Measurements from ENCODE around the gene CCL24. TPM values are rescaled to one million over a fixed set of nuclear protein-coding genes. Genes with fewer than 3 reads are reported as not detected.
"Not testable (repeated sequence)": the region's sequence is repeated elsewhere in the genome, so short reads cannot be mapped to it uniquely, and the experiment has no call there.

CCL24 gene
- total RNA-seq, 2 donors from 2014 or later, result not detected

- intact Hi-C loops (cut with DNase I), result no loop called here
- no peak for DNase-seq (ENCODE audit: low spot score)
Observed at GRCh38 chr7:75793676-75794075, 19.9 kb downstream of the CCL24 start.

- intact Hi-C loops (cut with DNase I); DNase-seq (ENCODE audit: low spot score): not testable (repeated sequence)
Observed at GRCh38 chr7:75792567-75792966, 21.0 kb downstream of the CCL24 start.

- DNase-seq (ENCODE audit: low spot score), result no peak
- intact Hi-C loops (cut with DNase I), result no loop called here
Observed at GRCh38 chr7:75789361-75789924, 24.2 kb downstream of the CCL24 start.

DNA sequence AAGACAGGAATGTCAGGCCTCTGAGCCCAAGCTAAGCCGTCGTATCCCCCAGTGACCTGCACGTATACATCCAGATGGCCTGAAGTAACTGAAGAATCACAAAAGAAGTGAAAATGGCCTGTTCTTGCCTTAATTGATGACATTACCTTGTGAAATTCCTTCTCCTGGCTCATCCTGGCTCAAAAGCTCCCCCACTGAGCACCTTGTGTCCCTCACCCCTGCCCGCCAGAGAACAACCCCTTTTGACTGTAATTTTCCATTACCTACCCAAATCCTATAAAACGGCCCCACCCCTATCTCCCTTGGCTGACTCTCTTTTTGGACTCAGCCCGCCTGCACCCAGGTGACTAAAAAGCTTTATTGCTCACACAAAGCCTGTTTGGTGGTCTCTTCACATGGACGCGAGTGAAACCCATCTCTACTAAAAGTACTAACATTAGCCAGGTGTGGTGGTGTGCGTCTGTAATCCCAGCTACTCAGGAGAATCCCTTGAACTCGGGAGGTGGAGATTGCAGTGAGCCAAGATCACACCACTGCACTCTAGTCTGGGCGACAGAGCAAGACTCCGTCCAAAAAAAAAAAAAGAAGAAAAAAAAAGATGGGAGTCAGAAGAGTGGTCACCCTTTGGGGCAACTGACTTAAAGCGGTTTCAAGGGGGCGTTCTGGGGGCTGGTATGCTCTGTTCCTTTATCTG, 25.3 kb downstream of the CCL24 start:
- intact Hi-C loops (cut with DNase I); DNase-seq (ENCODE audit: low spot score): not testable (repeated sequence)

DNA sequence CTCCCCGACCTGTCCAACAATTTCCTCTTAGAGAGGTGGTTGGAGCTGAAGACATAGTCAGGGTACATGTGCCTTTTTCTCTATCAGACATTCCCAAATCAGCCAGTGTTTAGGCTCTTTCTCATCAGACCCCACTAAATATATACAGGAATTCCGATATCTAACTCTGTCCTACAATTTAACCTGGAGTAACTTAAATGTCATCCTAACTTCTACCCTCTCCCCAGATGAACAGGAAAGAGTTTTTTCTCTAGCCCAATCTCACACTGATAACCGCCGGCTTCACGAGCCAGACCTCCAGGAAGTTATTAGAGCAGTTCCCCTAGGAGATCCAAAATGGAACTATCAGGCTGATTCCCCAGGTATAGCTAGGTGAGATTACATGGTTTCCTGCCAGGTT, 30.5 kb downstream of the CCL24 start:
- DNase-seq (ENCODE audit: low spot score); intact Hi-C loops (cut with DNase I): not testable (repeated sequence)

DNA sequence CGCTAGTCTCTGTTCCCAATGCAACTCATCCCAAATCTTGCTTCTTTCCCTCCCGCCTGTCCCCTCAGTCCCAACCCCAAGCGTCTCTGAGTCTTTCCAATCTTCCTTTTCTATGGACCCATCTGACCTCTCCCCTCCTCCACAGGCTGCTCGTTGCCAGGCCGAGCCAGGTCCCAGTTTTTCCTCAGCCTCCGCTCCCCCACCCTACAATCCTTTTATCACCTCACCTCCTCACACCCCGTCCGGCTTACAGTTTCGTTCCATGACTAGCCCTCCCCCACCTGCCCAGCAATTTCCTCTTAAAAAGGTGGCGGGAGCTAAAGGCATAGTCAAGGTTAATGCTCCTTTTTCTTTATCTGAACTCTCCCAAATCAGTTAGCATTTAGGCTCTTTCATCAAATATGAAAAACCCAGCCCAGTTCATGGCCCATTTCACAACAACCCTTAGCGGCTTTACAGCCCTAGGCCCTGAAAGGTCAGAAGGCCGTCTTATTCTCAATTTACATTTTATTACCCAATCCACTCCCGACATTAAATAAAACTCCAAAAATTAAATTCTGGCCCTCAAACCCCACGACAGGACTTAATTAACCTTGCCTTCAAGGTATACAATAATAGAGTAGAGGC, 32.8 kb downstream of the CCL24 start:
- DNase-seq (ENCODE audit: low spot score); intact Hi-C loops (cut with DNase I): not testable (repeated sequence)

GRCh38 chr7:75779516-75779915, 34.1 kb downstream of the CCL24 start:
- intact Hi-C loops (cut with DNase I), result not testable (repeated sequence)

DNA sequence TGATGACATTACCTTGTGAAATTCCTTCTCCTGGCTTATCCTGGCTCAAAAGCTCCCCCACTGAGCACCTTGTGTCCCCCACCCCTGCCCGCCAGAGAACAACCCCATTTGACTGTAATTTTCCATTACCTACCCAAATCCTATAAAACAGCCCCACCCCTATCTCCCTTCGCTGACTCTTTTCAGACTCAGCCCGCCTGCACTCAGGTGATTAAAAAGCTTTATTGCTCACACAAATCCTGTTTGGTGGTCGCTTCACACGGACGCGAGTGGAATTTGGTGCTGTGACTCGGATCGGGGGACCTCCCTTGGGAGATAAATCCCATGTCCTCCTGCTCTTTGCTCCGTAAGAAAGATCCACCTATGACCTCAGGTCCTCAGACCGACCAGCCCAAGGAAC, 34.6 kb downstream of the CCL24 start:
- intact Hi-C loops (cut with DNase I); DNase-seq (ENCODE audit: low spot score): not testable (repeated sequence)

More at GRCh38 chr7:75779516-75779915, 34.1 kb downstream of the CCL24 start:
- DNase-seq (ENCODE audit: low spot score), result not testable (repeated sequence)

GRCh38 chr7:75776295-75776971, 37.2 kb downstream of the CCL24 start:
- no peak for DNase-seq (ENCODE audit: low spot score)
- intact Hi-C loops (cut with DNase I), result no loop called here

- DNase-seq (ENCODE audit: low spot score); intact Hi-C loops (cut with DNase I): not testable (repeated sequence)
Observed at GRCh38 chr7:75773958-75774357, 39.6 kb downstream of the CCL24 start.

GRCh38 chr7:75772081-75773077, 41.2 kb downstream of the CCL24 start, which contains the start of gene CCL26:
CCL26 (minus strand) TSS chr7:75772211; CDS start chr7:75772176, 35 bp downstream.
- intact Hi-C loops (cut with DNase I), result no loop called here

DNA sequence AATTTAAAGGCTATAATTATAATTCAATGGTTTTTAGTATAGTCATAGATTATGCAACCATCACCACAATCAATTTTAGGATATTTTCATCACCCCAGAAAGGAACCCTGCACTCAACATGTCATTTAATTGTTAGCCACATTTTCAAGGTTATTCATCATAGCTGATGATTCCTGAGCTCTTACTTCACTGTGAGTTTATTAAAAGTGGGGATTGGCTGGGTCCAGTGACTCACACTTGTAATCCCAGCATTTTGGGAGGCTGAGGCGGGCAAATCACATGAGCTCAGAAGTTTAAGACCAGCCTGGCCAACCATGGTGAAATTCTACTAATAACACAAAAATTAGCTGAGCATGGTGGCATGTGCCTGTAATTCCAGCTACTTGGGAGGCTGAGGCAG, 42.4 kb downstream of the CCL24 start:
- intact Hi-C loops (cut with DNase I), result no loop called here
- no peak for DNase-seq (ENCODE audit: low spot score)

More at GRCh38 chr7:75772081-75773077, 41.2 kb downstream of the CCL24 start, which contains the start of gene CCL26:
- DNase-seq (ENCODE audit: low spot score), result peak; percentile 90

- intact Hi-C loops (cut with DNase I), result no loop called here
- DNase-seq (ENCODE audit: low spot score), result no peak
Observed at GRCh38 chr7:75762350-75762917, 51.2 kb downstream of the CCL24 start.

- DNase-seq (ENCODE audit: low spot score); intact Hi-C loops (cut with DNase I): not testable (repeated sequence)
Observed at GRCh38 chr7:75761801-75762200, 51.8 kb downstream of the CCL24 start.
